HEK293 (cell line): Measurements from ENCODE around the gene STOX1.

ENCODE experiments used
- BCL6B ChIP-seq: fragments of 450-650 bp; formaldehyde crosslinking; IDR thresholded peaks from 2 replicates; pipeline ENCODE4 v1.5.1; 2017; ENCODE audit warnings: missing biosample characterization, missing genetic modification characterization
- SCRT2 ChIP-seq: fragments of 450-650 bp; formaldehyde crosslinking; IDR thresholded peaks from 2 replicates; pipeline ENCODE4 v1.5.1; 2016; ENCODE audit warnings: missing biosample characterization, missing genetic modification characterization
- ZBTB1 ChIP-seq: fragments of 450-650 bp; formaldehyde crosslinking; IDR thresholded peaks from 2 replicates; pipeline ENCODE4 v1.5.1; 2016; ENCODE audit warnings: missing biosample characterization, missing genetic modification characterization
- ZBTB21 ChIP-seq: fragments of 450-650 bp; formaldehyde crosslinking; IDR thresholded peaks from 2 replicates; pipeline ENCODE4 v1.5.1; 2017; ENCODE audit warnings: missing biosample characterization, missing genetic modification characterization
- ZFHX2 ChIP-seq: fragments of 450-650 bp; formaldehyde crosslinking; conservative IDR thresholded peaks from 2 replicates; pipeline ENCODE4 v1.5.1; 2016; ENCODE audit warnings: missing biosample characterization, missing genetic modification characterization
- ZNF16 ChIP-seq: fragments of 450-650 bp; formaldehyde crosslinking; IDR thresholded peaks from 2 replicates; pipeline ENCODE4 v1.5.1; 2016; ENCODE audit warnings: low read depth, missing biosample characterization, missing genetic modification characterization
- ZNF302 ChIP-seq: fragments of 450-650 bp; formaldehyde crosslinking; IDR thresholded peaks from 2 replicates; pipeline ENCODE4 v1.5.1; 2016; ENCODE audit warnings: missing biosample characterization, missing genetic modification characterization, low read depth
- ZNF391 ChIP-seq: fragments of 450-650 bp; formaldehyde crosslinking; IDR thresholded peaks from 2 replicates; pipeline ENCODE4 v1.5.1; 2016; ENCODE audit warnings: low read depth, missing biosample characterization, missing genetic modification characterization, borderline replicate concordance
- ZNF423 ChIP-seq: fragments of 450-650 bp; formaldehyde crosslinking; IDR thresholded peaks from 2 replicates; pipeline ENCODE4 v1.5.1; 2016; ENCODE audit warnings: missing biosample characterization, missing genetic modification characterization
- ZNF433 ChIP-seq: fragments of 450-650 bp; formaldehyde crosslinking; IDR thresholded peaks from 2 replicates; pipeline ENCODE4 v1.5.1; 2016; ENCODE audit warnings: missing biosample characterization, missing genetic modification characterization, low read depth
- ZNF510 ChIP-seq: fragments of 450-650 bp; formaldehyde crosslinking; IDR thresholded peaks from 2 replicates; pipeline ENCODE4 v1.5.1; 2018; ENCODE audit warnings: mild to moderate bottlenecking, missing genetic modification characterization, missing biosample characterization; ENCODE audit not compliant: insufficient replicate concordance
- ZNF544 ChIP-seq: fragments of 450-650 bp; formaldehyde crosslinking; IDR thresholded peaks from 2 replicates; pipeline ENCODE4 v1.5.0; 2017; ENCODE audit warnings: missing biosample characterization, missing genetic modification characterization
- ZNF624 ChIP-seq: fragments of 450-650 bp; formaldehyde crosslinking; IDR thresholded peaks from 2 replicates; pipeline ENCODE4 v1.5.1; 2017; ENCODE audit warnings: missing biosample characterization, missing genetic modification characterization
- ZNF768 ChIP-seq: fragments of 450-650 bp; formaldehyde crosslinking; IDR thresholded peaks from 2 replicates; pipeline ENCODE4 v1.5.1; 2018; ENCODE audit warnings: missing biosample characterization, mild to moderate bottlenecking, missing genetic modification characterization
- ZNF792 ChIP-seq: fragments of 450-650 bp; formaldehyde crosslinking; IDR thresholded peaks from 2 replicates; pipeline ENCODE4 v1.5.1; 2016; ENCODE audit warnings: missing biosample characterization, missing genetic modification characterization
- ZSCAN18 ChIP-seq: fragments of 450-650 bp; formaldehyde crosslinking; IDR thresholded peaks from 2 replicates; pipeline ENCODE4 v1.5.1; 2016; ENCODE audit warnings: missing biosample characterization, missing genetic modification characterization
- TF ChIP-seq, protein P1 (sequence below): fragments of 450-650 bp; formaldehyde crosslinking; IDR thresholded peaks from 2 replicates; pipeline ENCODE4 v1.5.1; 2016; ENCODE audit warnings: missing biosample characterization, missing genetic modification characterization, low read depth
- TF ChIP-seq, protein P2 (sequence below): fragments of 450-650 bp; formaldehyde crosslinking; IDR thresholded peaks from 2 replicates; pipeline ENCODE4 v1.5.1; 2016; ENCODE audit warnings: missing biosample characterization, missing genetic modification characterization, borderline replicate concordance
- TF ChIP-seq, protein P3 (sequence below): fragments of 450-650 bp; formaldehyde crosslinking; conservative IDR thresholded peaks from 2 replicates; pipeline ENCODE4 v1.5.1; 2016; ENCODE audit warnings: low read depth, missing biosample characterization, missing genetic modification characterization
- TF ChIP-seq, protein P4 (sequence below): fragments of 450-650 bp; formaldehyde crosslinking; IDR thresholded peaks from 2 replicates; pipeline ENCODE4 v1.5.1; 2016; ENCODE audit warnings: missing biosample characterization, missing genetic modification characterization, low read depth

The STOX1 gene

GRCh38 chr10:68826764-68827591 lies at the start of gene STOX1 (continued):
- peak; percentile 81; the same call in 1 of the 2 replicates for TF ChIP-seq ZNF423
- no peak for TF ChIP-seq ZNF433 (tag by site-specific recombination)
- TF ChIP-seq ZNF16 (tag by site-specific recombination) = no peak
- TF ChIP-seq BCL6B = no peak
- TF ChIP-seq ZBTB21 (tag by site-specific recombination) = no peak
- TF ChIP-seq, protein P1, sequence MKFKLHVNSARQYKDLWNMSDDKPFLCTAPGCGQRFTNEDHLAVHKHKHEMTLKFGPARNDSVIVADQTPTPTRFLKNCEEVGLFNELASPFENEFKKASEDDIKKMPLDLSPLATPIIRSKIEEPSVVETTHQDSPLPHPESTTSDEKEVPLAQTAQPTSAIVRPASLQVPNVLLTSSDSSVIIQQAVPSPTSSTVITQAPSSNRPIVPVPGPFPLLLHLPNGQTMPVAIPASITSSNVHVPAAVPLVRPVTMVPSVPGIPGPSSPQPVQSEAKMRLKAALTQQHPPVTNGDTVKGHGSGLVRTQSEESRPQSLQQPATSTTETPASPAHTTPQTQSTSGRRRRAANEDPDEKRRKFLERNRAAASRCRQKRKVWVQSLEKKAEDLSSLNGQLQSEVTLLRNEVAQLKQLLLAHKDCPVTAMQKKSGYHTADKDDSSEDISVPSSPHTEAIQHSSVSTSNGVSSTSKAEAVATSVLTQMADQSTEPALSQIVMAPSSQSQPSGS (tag by site-specific recombination) = no peak
- TF ChIP-seq SCRT2 (tag by site-specific recombination) = peak; percentile 92
- TF ChIP-seq, protein P2, sequence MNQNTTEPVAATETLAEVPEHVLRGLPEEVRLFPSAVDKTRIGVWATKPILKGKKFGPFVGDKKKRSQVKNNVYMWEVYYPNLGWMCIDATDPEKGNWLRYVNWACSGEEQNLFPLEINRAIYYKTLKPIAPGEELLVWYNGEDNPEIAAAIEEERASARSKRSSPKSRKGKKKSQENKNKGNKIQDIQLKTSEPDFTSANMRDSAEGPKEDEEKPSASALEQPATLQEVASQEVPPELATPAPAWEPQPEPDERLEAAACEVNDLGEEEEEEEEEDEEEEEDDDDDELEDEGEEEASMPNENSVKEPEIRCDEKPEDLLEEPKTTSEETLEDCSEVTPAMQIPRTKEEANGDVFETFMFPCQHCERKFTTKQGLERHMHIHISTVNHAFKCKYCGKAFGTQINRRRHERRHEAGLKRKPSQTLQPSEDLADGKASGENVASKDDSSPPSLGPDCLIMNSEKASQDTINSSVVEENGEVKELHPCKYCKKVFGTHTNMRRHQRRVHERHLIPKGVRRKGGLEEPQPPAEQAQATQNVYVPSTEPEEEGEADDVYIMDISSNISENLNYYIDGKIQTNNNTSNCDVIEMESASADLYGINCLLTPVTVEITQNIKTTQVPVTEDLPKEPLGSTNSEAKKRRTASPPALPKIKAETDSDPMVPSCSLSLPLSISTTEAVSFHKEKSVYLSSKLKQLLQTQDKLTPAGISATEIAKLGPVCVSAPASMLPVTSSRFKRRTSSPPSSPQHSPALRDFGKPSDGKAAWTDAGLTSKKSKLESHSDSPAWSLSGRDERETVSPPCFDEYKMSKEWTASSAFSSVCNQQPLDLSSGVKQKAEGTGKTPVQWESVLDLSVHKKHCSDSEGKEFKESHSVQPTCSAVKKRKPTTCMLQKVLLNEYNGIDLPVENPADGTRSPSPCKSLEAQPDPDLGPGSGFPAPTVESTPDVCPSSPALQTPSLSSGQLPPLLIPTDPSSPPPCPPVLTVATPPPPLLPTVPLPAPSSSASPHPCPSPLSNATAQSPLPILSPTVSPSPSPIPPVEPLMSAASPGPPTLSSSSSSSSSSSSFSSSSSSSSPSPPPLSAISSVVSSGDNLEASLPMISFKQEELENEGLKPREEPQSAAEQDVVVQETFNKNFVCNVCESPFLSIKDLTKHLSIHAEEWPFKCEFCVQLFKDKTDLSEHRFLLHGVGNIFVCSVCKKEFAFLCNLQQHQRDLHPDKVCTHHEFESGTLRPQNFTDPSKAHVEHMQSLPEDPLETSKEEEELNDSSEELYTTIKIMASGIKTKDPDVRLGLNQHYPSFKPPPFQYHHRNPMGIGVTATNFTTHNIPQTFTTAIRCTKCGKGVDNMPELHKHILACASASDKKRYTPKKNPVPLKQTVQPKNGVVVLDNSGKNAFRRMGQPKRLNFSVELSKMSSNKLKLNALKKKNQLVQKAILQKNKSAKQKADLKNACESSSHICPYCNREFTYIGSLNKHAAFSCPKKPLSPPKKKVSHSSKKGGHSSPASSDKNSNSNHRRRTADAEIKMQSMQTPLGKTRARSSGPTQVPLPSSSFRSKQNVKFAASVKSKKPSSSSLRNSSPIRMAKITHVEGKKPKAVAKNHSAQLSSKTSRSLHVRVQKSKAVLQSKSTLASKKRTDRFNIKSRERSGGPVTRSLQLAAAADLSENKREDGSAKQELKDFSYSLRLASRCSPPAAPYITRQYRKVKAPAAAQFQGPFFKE (tag by site-specific recombination) = no peak
- TF ChIP-seq, protein P3, sequence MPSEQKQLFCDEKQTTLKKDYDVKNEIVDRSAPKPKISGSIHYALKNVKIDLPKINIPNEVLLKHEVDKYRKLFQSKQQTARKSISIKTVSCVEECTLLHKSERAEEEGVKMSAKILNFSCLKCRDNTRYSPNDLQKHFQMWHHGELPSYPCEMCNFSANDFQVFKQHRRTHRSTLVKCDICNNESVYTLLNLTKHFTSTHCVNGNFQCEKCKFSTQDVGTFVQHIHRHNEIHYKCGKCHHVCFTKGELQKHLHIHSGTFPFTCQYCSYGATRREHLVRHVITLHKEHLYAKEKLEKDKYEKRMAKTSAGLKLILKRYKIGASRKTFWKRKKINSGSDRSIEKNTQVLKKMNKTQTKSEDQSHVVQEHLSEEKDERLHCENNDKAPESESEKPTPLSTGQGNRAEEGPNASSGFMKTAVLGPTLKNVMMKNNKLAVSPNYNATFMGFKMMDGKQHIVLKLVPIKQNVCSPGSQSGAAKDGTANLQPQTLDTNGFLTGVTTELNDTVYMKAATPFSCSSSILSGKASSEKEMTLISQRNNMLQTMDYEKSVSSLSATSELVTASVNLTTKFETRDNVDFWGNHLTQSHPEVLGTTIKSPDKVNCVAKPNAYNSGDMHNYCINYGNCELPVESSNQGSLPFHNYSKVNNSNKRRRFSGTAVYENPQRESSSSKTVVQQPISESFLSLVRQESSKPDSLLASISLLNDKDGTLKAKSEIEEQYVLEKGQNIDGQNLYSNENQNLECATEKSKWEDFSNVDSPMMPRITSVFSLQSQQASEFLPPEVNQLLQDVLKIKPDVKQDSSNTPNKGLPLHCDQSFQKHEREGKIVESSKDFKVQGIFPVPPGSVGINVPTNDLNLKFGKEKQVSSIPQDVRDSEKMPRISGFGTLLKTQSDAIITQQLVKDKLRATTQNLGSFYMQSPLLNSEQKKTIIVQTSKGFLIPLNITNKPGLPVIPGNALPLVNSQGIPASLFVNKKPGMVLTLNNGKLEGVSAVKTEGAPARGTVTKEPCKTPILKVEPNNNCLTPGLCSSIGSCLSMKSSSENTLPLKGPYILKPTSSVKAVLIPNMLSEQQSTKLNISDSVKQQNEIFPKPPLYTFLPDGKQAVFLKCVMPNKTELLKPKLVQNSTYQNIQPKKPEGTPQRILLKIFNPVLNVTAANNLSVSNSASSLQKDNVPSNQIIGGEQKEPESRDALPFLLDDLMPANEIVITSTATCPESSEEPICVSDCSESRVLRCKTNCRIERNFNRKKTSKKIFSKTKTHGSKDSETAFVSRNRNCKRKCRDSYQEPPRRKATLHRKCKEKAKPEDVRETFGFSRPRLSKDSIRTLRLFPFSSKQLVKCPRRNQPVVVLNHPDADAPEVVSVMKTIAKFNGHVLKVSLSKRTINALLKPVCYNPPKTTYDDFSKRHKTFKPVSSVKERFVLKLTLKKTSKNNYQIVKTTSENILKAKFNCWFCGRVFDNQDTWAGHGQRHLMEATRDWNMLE (tag by site-specific recombination) = no peak
- no peak for TF ChIP-seq ZNF544 (tag by site-specific recombination)
- TF ChIP-seq ZNF391 (tag by site-specific recombination) = no peak
- TF ChIP-seq ZNF510 = no peak
- TF ChIP-seq ZSCAN18 (tag by site-specific recombination) = no peak
- peak; percentile 43; the same call in 1 of the 2 replicates for TF ChIP-seq ZFHX2
- no peak for TF ChIP-seq ZNF302 (tag by site-specific recombination)
- TF ChIP-seq ZBTB1 = no peak
- TF ChIP-seq ZNF792 = no peak
- no peak for TF ChIP-seq ZNF768 (tag by site-specific recombination)
- TF ChIP-seq ZNF624 = no peak
- TF ChIP-seq, protein P4, sequence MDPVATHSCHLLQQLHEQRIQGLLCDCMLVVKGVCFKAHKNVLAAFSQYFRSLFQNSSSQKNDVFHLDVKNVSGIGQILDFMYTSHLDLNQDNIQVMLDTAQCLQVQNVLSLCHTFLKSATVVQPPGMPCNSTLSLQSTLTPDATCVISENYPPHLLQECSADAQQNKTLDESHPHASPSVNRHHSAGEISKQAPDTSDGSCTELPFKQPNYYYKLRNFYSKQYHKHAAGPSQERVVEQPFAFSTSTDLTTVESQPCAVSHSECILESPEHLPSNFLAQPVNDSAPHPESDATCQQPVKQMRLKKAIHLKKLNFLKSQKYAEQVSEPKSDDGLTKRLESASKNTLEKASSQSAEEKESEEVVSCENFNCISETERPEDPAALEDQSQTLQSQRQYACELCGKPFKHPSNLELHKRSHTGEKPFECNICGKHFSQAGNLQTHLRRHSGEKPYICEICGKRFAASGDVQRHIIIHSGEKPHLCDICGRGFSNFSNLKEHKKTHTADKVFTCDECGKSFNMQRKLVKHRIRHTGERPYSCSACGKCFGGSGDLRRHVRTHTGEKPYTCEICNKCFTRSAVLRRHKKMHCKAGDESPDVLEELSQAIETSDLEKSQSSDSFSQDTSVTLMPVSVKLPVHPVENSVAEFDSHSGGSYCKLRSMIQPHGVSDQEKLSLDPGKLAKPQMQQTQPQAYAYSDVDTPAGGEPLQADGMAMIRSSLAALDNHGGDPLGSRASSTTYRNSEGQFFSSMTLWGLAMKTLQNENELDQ = no peak
